GM18951 (cell line): ENCODE measurements around the gene PHYHIPL.
"Not testable (repeated sequence)": the region's sequence is repeated elsewhere in the genome, so short reads cannot be mapped to it uniquely, and the experiment has no call there.

Experiments
- POLR2A ChIP-seq: IDR thresholded peaks from 4 replicates; pipeline ENCODE4 v1.6.1; 2011; ENCODE audit warnings: mild to moderate bottlenecking; ENCODE audit not compliant: insufficient read length, insufficient read depth; ENCODE audit errors: extremely low read depth
- in situ Hi-C: fragments of 300-500 bp; cut with MboI; formaldehyde crosslinking; loops from one replicate; pipeline ENCODE4 v1.12.0; 2022; ENCODE audit warnings: low sequenced_read_pairs, mixed read lengths, inconsistent platforms; ENCODE audit not compliant: unreplicated experiment

Gene PHYHIPL

GRCh38 chr10:59225211-59225610 is 48.8 kb downstream of the PHYHIPL start:
- no peak for TF ChIP-seq POLR2A
- in situ Hi-C loops = no loop called here

- no peak for TF ChIP-seq POLR2A
- in situ Hi-C loops = no loop called here
Measured at GRCh38 chr10:59227136-59227673, 50.8 kb downstream of the PHYHIPL start.

GRCh38 chr10:59229441-59229840 is 53.0 kb downstream of the PHYHIPL start:
- in situ Hi-C loops = no loop called here
- TF ChIP-seq POLR2A = no peak

- no peak for TF ChIP-seq POLR2A
- in situ Hi-C loops = no loop called here
Measured at GRCh38 chr10:59234194-59234593, 57.8 kb downstream of the PHYHIPL start.

GRCh38 chr10:59234816-59235429 is 58.5 kb downstream of the PHYHIPL start:
- in situ Hi-C loops = no loop called here
- TF ChIP-seq POLR2A = no peak

GRCh38 chr10:59236064-59236697 is 59.7 kb downstream of the PHYHIPL start:
- in situ Hi-C loops = no loop called here
- no peak for TF ChIP-seq POLR2A

GRCh38 chr10:59237775-59238174 is 61.3 kb downstream of the PHYHIPL start:
- no peak for TF ChIP-seq POLR2A
- in situ Hi-C loops = no loop called here

DNA sequence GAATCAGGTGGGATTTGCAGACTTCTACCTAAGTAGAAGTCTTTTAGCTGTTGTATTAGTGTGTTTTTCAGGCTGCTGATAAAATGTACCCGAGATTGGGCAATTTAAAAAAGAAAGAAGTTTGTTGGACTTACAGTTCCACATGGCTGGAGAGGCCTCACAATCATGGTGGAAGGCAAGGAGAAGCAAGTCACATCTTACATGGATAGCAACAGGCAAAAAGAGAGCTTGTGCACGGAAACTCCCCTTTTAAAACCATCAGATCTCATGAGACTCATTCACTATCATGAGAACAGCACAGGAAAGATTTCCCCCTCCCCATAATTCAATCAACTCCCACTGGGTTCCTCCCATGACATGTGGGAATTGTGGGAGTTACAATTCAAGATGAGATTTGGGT is 62.7 kb downstream of the PHYHIPL start:
- in situ Hi-C loops = not testable (repeated sequence)

GRCh38 chr10:59240582-59241183 is 64.2 kb downstream of the PHYHIPL start:
- in situ Hi-C loops = no loop called here
- TF ChIP-seq POLR2A = no peak

DNA sequence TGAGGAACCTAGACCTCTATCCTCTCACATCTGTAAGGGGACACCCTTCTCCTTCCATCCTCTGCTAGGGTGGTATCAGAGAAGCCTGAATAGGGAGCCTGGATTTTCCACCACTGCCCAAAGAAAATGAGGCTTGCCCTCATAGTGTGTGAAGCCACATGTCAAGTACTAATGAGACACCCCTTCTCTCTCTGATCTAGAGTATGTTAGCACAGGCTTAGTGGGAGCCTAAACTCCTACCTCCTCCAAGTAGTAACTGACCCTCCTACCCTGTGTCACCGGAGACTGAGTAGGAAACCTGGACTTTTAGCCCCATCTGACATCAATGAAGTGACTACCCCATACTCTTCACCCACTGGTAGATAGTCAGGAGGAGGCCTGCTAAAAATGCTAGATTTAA is 65.6 kb downstream of the PHYHIPL start:
- in situ Hi-C loops = no loop called here
- no peak for TF ChIP-seq POLR2A

- in situ Hi-C loops = no loop called here
- no peak for TF ChIP-seq POLR2A
Measured at GRCh38 chr10:59242991-59243390, 66.5 kb downstream of the PHYHIPL start.

DNA sequence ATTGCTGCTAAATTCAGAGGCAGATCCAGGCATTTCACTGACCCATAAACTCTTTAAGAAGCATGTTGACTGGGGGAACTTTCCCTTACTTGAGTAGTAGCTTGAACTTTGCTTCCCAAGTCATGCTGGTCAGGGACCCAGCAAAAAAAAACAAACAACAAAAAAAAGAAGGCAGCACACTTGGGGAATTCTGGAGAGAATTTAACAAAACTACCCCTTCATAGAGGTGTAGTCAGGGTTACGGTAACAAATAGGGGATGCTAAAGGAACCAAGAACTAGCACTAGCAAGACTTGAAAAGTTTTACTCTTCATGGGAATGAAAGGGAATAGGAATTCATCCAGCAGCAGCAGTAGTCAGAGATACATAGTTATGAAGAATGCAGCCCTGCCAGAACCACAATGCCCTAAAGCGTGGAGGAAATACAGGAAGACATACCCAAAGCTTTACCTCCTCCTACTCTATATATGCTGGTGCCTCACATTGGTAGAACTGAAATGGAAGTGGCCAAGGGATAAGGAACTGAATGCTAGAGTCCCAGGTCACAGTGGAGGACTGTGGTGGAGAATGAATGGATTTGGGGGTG is 67.3 kb downstream of the PHYHIPL start:
- no peak for TF ChIP-seq POLR2A
- in situ Hi-C loops = no loop called here

DNA sequence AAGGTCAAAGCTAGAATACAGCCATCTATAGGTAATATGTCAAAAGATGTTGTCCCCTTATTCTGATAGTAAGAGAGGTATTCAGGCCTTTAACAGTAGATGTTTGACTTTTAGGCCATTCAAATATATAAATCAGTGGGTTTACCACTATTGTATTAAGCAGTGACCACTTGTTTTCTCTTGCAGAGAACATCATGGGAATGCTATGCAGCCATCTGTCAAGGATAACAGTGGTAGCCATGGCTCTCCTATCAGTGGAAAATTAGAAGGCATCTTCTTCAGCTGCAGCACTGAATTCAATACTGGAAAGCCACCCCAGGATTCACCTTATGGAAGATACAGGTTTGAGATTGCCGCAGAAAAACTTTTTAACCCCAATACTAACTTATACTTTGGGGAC is 68.4 kb downstream of the PHYHIPL start:
- in situ Hi-C loops = no loop called here
- no peak for TF ChIP-seq POLR2A

- in situ Hi-C loops = no loop called here
- no peak for TF ChIP-seq POLR2A
Measured at GRCh38 chr10:59245686-59246085, 69.2 kb downstream of the PHYHIPL start.

- in situ Hi-C loops = no loop called here
- TF ChIP-seq POLR2A = no peak
Measured at GRCh38 chr10:59252491-59252890, 76.0 kb downstream of the PHYHIPL start.
